Panc1 (cell line): ENCODE measurements around the gene LRP2.

ENCODE experiments used
- POLR2AphosphoS5 ChIP-seq: IDR thresholded peaks from 2 replicates; pipeline ENCODE4 v1.6.1; 2012; ENCODE audit warnings: mild to moderate bottlenecking, low read depth, low read length, moderate library complexity
- SIN3A ChIP-seq: IDR thresholded peaks from 2 replicates; pipeline ENCODE4 v1.6.1; 2012; ENCODE audit warnings: low read depth, mild to moderate bottlenecking, low read length, moderate library complexity, borderline replicate concordance; ENCODE audit not compliant: insufficient read depth
- TCF7L2 ChIP-seq: IDR thresholded peaks from 2 replicates; pipeline ENCODE4 v1.6.1; 2011; ENCODE audit warnings: mild to moderate bottlenecking, low read depth, low read length, inconsistent platforms
- TF ChIP-seq, protein P1 (sequence below): fragments of 450-650 bp; IDR thresholded peaks from 2 replicates; pipeline ENCODE4 v1.5.1; 2017; ENCODE audit warnings: mild to moderate bottlenecking
- TF ChIP-seq, protein P2 (sequence below), 2 experiments: IDR thresholded peaks; 2 replicates each; pipeline ENCODE4 v1.6.1; 2011 to 2012; ENCODE audit warnings: low read depth in 2 of 2, control low read depth in 1 of 2, low read length in 1 of 2, mild to moderate bottlenecking in 1 of 2, moderate library complexity in 1 of 2; ENCODE audit not compliant: insufficient read depth in 1 of 2

DNA sequence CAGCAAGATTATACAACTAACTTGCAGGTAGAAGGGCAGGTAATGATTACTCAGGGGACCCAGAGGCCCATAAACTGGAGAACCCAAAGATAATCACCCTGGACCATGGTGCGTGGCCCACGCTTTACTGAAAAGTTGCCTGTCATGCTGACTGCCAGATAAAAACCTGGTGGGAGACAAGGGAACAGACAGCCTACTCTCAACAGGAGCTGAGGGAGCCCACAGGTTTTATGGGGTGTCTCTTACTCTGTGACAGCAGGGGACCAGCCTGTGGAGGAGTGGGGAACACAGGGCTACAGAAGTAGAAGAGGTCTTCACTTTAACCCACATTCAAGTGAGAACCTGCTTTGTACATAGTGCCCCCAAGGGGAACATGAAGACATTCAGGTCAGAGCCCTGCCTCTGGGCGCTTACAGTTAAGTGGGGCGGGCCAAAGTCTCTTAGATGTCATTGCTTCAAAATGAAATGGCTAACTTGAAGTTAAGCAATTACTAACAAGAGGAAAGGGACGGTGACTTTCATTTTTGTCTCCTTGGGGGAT lies 232.6 kb downstream of the LRP2 start:
- TF ChIP-seq, protein P1, sequence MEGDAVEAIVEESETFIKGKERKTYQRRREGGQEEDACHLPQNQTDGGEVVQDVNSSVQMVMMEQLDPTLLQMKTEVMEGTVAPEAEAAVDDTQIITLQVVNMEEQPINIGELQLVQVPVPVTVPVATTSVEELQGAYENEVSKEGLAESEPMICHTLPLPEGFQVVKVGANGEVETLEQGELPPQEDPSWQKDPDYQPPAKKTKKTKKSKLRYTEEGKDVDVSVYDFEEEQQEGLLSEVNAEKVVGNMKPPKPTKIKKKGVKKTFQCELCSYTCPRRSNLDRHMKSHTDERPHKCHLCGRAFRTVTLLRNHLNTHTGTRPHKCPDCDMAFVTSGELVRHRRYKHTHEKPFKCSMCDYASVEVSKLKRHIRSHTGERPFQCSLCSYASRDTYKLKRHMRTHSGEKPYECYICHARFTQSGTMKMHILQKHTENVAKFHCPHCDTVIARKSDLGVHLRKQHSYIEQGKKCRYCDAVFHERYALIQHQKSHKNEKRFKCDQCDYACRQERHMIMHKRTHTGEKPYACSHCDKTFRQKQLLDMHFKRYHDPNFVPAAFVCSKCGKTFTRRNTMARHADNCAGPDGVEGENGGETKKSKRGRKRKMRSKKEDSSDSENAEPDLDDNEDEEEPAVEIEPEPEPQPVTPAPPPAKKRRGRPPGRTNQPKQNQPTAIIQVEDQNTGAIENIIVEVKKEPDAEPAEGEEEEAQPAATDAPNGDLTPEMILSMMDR, result no peak
- TF ChIP-seq, protein P2, sequence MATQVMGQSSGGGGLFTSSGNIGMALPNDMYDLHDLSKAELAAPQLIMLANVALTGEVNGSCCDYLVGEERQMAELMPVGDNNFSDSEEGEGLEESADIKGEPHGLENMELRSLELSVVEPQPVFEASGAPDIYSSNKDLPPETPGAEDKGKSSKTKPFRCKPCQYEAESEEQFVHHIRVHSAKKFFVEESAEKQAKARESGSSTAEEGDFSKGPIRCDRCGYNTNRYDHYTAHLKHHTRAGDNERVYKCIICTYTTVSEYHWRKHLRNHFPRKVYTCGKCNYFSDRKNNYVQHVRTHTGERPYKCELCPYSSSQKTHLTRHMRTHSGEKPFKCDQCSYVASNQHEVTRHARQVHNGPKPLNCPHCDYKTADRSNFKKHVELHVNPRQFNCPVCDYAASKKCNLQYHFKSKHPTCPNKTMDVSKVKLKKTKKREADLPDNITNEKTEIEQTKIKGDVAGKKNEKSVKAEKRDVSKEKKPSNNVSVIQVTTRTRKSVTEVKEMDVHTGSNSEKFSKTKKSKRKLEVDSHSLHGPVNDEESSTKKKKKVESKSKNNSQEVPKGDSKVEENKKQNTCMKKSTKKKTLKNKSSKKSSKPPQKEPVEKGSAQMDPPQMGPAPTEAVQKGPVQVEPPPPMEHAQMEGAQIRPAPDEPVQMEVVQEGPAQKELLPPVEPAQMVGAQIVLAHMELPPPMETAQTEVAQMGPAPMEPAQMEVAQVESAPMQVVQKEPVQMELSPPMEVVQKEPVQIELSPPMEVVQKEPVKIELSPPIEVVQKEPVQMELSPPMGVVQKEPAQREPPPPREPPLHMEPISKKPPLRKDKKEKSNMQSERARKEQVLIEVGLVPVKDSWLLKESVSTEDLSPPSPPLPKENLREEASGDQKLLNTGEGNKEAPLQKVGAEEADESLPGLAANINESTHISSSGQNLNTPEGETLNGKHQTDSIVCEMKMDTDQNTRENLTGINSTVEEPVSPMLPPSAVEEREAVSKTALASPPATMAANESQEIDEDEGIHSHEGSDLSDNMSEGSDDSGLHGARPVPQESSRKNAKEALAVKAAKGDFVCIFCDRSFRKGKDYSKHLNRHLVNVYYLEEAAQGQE (IDR thresholded peaks at IDR 0.05; ENCODE audit: insufficient read depth in 1 of 2, low read depth in 2 of 2, low read length in 1 of 2), result no peak
- TF ChIP-seq POLR2AphosphoS5 (no peak), TCF7L2 (no peak), SIN3A (no peak)
